22Rv1 (cell line): ENCODE results near the gene PCSK5.
A peak's percentile ranks its signal among the peaks of the same experiment; 100 is the strongest.
"Not testable (repeated sequence)": the region's sequence is repeated elsewhere in the genome, so short reads cannot be mapped to it uniquely, and the experiment has no call there.

ENCODE experiments used
- H3K27ac ChIP-seq: fragments of 450-650 bp; 2 replicates; pipeline ENCODE4 v1.5.1; 2017
- CTCF ChIP-seq: fragments of 450-650 bp; IDR thresholded peaks from 2 replicates; pipeline ENCODE4 v1.5.1; 2017; ENCODE audit warnings: mild to moderate bottlenecking
- ZFX ChIP-seq: fragments of 450-650 bp; IDR thresholded peaks from 2 replicates; pipeline ENCODE4 v1.6.1; 2017; ENCODE audit warnings: antibody characterized with exemption, borderline replicate concordance

Gene PCSK5

GRCh38 chr9:76298521-76299144 lies 408.2 kb downstream of the PCSK5 start:
- TF ChIP-seq CTCF (no peak), ZFX (no peak)

GRCh38 chr9:76302543-76302942 lies 412.1 kb downstream of the PCSK5 start:
- TF ChIP-seq CTCF (no peak), ZFX (no peak)
- no peak overlapping the region for H3K27ac ChIP-seq

More at GRCh38 chr9:76298521-76299144, 408.2 kb downstream of the PCSK5 start:
- H3K27ac ChIP-seq, result no peak overlapping the region

DNA sequence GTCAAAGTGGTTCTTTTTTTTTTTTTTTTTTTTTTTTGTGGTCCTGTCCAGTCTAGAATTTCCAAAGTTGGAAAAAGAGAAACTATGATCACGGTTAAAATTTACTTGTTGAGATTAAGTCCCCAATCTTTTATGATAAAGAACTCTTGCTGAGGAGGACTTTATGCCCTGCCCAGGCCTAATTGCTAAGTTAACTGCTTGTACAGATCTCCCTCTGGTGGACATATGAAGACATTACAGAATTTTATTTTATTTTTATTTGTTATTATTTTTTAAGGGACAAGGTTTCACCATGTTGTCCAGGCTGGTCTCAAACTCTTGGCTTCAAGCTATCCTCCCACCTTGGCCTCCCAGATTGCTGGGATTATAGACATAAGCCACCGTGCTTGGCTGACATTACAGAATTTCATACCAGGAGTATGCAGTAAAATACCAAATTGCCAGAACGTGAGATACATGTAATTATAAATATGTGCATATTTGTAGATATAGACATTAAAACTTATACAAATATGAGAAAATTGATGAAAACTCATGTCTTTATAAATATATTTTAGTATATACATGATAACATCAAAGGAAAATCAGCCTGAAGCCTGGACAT lies 412.6 kb downstream of the PCSK5 start:
- no peak overlapping the region for H3K27ac ChIP-seq

DNA sequence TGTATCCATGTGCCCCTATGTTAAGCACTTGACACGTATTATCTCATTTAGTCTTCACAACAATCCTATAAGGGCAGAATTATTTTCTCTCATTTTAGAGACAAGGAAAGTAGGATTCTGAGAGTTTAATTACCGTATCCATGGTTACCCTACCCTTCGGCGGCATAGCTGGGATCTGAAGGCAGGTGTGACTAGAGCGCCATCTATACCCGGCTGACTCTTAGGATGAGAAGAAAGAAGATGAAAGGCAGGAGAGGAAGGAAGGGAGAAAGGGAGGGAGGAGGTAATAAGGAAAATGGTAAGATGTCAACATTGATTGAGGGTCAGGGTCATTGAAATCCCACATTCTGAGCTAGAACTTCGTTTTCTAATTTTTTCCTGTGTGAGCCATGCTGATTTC lies 416.6 kb downstream of the PCSK5 start:
- H3K27ac ChIP-seq, result not testable (repeated sequence)

More for the DNA sequence above, 412.6 kb downstream of the PCSK5 start:
- TF ChIP-seq CTCF, result peak; percentile 77
- TF ChIP-seq ZFX, result no peak

DNA sequence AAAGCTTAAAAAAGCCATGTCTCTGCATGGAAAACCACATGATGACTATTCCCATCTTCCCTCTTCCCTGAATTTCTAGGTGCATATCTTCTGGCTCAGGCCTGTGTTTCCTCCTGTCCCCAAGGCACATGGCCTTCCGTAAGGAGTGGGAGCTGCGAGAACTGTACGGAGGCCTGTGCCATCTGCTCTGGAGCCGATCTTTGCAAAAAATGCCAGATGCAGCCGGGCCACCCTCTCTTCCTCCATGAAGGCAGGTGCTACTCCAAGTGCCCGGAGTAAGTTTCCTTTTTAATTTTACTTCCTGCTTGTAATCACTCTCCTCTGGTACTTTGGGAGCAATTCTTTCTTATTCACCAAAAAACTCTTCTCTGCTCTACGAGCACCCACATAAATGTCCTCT lies 420.1 kb downstream of the PCSK5 start:
- H3K27ac ChIP-seq, result no peak overlapping the region

DNA sequence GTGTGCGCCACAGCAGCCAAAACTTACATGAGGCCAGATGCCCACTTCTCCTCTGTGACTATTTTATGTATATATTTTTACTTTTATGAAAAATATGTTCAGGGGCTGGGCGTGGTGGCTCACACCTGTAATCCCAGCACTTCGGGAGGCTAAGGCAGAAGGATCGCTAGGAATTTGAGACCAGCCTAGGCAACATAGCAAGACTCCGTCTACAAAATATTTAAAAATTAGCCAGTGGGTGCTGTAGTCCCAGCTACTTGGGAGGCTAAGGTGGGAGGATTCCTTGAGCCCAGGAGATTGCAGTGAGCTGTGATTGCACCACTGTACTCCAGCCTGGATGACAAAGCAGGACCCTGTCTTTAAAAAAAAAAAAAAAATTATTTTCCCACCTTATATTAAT lies 420.5 kb downstream of the PCSK5 start:
- no peak overlapping the region for H3K27ac ChIP-seq
- TF ChIP-seq CTCF (no peak), ZFX (no peak)

More for the DNA sequence above, 420.1 kb downstream of the PCSK5 start:
- TF ChIP-seq ZFX, result no peak
- TF ChIP-seq CTCF, result no peak

GRCh38 chr9:76311537-76311936 lies 421.1 kb downstream of the PCSK5 start:
- TF ChIP-seq ZFX (no peak), CTCF (no peak)
- no peak overlapping the region for H3K27ac ChIP-seq
